GM23338 (cell line): ENCODE measurements around the gene FOXK2. TPM values are rescaled to one million over a fixed set of nuclear protein-coding genes. Genes with fewer than 3 reads are reported as not detected.

Source experiments
- ATAC-seq: fragments of 200-7000 bp; cut with Tn5 transposase; 3 replicates; pipeline ENCODE4 v1.9.1; 2020
- DNase-seq: peaks from one replicate; pipeline ENCODE4 v3.0.0-alpha.2; 2015; ENCODE audit warnings: low spot score
- H2AFZ ChIP-seq: fragments of 200-600 bp; sonication (generic); 2 replicates; pipeline ENCODE4 v1.8.0; 2016; ENCODE audit warnings: antibody characterized with exemption, mild to moderate bottlenecking, moderate library complexity
- H3F3A ChIP-seq: fragments of 200-600 bp; sonication (generic); replicated peaks from 2 replicates; pipeline ENCODE4 v1.8.0; 2017; ENCODE audit warnings: antibody characterized with exemption, mixed run types, low read depth
- H3K27ac ChIP-seq: fragments of 200-600 bp; sonication (generic); 2 replicates; pipeline ENCODE4 v1.6.1; 2016; ENCODE audit warnings: low read depth
- H3K27me3 ChIP-seq: fragments of 200-600 bp; sonication (generic); 2 replicates; pipeline ENCODE4 v1.8.0; 2016; ENCODE audit warnings: mild to moderate bottlenecking, mixed run types, moderate library complexity; ENCODE audit not compliant: insufficient read depth
- H3K36me3 ChIP-seq: fragments of 200-600 bp; sonication (generic); 2 replicates; pipeline ENCODE4 v1.8.0; 2016; ENCODE audit warnings: mild to moderate bottlenecking; ENCODE audit not compliant: insufficient read depth
- H3K4me1 ChIP-seq: fragments of 200-600 bp; sonication (generic); 2 replicates; pipeline ENCODE4 v1.8.0; 2016; ENCODE audit warnings: mild to moderate bottlenecking, moderate library complexity; ENCODE audit not compliant: insufficient read depth
- H3K4me2 ChIP-seq: fragments of 200-600 bp; sonication (generic); 2 replicates; pipeline ENCODE4 v1.7.1; 2017; ENCODE audit warnings: mixed run types
- H3K4me3 ChIP-seq: fragments of 200-600 bp; sonication (generic); 2 replicates; pipeline ENCODE4 v1.6.1; 2016; ENCODE audit warnings: mixed run types
- H3K79me2 ChIP-seq: fragments of 200-600 bp; sonication (generic); replicated peaks from 2 replicates; pipeline ENCODE4 v1.8.0; 2017; ENCODE audit warnings: mild to moderate bottlenecking; ENCODE audit not compliant: insufficient read depth
- H3K9me2 ChIP-seq: fragments of 200-600 bp; sonication (generic); 2 replicates; pipeline ENCODE4 v1.8.0; 2017; ENCODE audit not compliant: insufficient read depth
- H4K20me1 ChIP-seq: fragments of 200-600 bp; sonication (generic); replicated peaks from 2 replicates; pipeline ENCODE4 v1.8.0; 2017; ENCODE audit warnings: mild to moderate bottlenecking; ENCODE audit not compliant: insufficient read depth
- H3K27ac Mint-ChIP-seq: 2 replicates; pipeline ENCODE4 v1.8.0; 2020; ENCODE audit warnings: inconsistent platforms, mild to moderate bottlenecking, moderate library complexity, mixed read lengths
- H3K27me3 Mint-ChIP-seq: 3 replicates; pipeline ENCODE4 v1.8.0; 2022; ENCODE audit warnings: low read depth, mild to moderate bottlenecking, moderate library complexity, mixed read lengths, inconsistent platforms; ENCODE audit not compliant: insufficient read depth, poor library complexity
- H3K36me3 Mint-ChIP-seq: 3 replicates; pipeline ENCODE4 v1.8.0; 2021; ENCODE audit warnings: low read depth, mild to moderate bottlenecking, inconsistent platforms, moderate library complexity, mixed read lengths
- H3K4me1 Mint-ChIP-seq: 3 replicates; pipeline ENCODE4 v1.8.0; 2020; ENCODE audit warnings: mild to moderate bottlenecking, inconsistent platforms, mixed read lengths
- H3K4me3 Mint-ChIP-seq: 3 replicates; pipeline ENCODE4 v1.8.0; 2021; ENCODE audit warnings: moderate library complexity, mild to moderate bottlenecking, inconsistent platforms, mixed read lengths
- H3K9me3 Mint-ChIP-seq: 3 replicates; pipeline ENCODE4 v1.8.0; 2020; ENCODE audit warnings: moderate library complexity, mild to moderate bottlenecking, inconsistent platforms, mixed read lengths
- EZH2 ChIP-seq: fragments of 200-600 bp; sonication (generic); IDR thresholded peaks from one replicate; pipeline ENCODE4 v1.8.0; 2017; ENCODE audit warnings: antibody characterized with exemption, mild to moderate bottlenecking, low read depth; ENCODE audit not compliant: unreplicated experiment
- EZH2phosphoT487 ChIP-seq: fragments of 200-600 bp; sonication (generic); IDR thresholded peaks from one replicate; pipeline ENCODE4 v1.8.1; 2018; ENCODE audit warnings: antibody characterized with exemption; ENCODE audit not compliant: unreplicated experiment
- polyA plus RNA-seq: library from polyadenylated mRNA; unstranded; fragments of >200 nt; fragmentation: Nextera tagmentation; extraction: Ambion mirVana; gene quantifications from 2 replicates; pipeline ENCODE4 v1.2.1, GENCODE V29; 2016
- total RNA-seq: library from RNA; depleted of rRNA; stranded (reverse); fragments of >200 nt; shearing (Covaris generic); gene quantifications from 2 replicates; pipeline ENCODE4 v1.2.3, GENCODE V29; 2014
- TF ChIP-seq, protein P1 (sequence below): fragments of 250-450 bp; sonication (Bioruptor Pico); IDR thresholded peaks from 2 replicates; pipeline ENCODE4 v1.5.0; 2020; ENCODE audit warnings: mild to moderate bottlenecking, moderate library complexity
- TF ChIP-seq, protein P2 (sequence below): IDR thresholded peaks from 2 replicates; pipeline ENCODE4 v1.6.1; 2016; ENCODE audit warnings: antibody characterized with exemption

Gene FOXK2
- total and polyA plus RNA-seq, 2 experiments from 2014 or later = 12.3 to 66.0 TPM

DNA sequence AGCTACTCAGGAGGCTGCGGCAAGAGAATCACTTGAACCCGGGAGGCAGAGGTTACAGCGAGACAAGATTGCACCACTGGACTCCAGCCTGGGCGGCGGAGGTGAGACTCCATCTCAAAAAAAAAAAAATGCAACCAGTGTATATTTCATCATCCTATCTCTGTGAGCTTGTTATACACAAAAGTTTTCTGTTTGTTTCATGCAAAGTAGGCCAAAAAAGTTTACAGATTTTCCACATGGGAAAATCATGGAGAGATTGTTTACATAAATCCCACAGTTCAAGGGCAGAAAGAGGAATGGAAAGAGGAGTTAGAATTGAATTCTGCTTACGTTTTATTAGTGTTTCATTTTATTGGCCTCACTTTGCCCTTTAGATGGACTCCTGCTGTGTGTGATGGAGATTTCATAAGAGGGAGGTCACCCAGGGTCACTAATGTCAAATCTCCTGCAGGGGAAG is 36.3 kb upstream of the FOXK2 start (continued):
- TF ChIP-seq, protein P1, sequence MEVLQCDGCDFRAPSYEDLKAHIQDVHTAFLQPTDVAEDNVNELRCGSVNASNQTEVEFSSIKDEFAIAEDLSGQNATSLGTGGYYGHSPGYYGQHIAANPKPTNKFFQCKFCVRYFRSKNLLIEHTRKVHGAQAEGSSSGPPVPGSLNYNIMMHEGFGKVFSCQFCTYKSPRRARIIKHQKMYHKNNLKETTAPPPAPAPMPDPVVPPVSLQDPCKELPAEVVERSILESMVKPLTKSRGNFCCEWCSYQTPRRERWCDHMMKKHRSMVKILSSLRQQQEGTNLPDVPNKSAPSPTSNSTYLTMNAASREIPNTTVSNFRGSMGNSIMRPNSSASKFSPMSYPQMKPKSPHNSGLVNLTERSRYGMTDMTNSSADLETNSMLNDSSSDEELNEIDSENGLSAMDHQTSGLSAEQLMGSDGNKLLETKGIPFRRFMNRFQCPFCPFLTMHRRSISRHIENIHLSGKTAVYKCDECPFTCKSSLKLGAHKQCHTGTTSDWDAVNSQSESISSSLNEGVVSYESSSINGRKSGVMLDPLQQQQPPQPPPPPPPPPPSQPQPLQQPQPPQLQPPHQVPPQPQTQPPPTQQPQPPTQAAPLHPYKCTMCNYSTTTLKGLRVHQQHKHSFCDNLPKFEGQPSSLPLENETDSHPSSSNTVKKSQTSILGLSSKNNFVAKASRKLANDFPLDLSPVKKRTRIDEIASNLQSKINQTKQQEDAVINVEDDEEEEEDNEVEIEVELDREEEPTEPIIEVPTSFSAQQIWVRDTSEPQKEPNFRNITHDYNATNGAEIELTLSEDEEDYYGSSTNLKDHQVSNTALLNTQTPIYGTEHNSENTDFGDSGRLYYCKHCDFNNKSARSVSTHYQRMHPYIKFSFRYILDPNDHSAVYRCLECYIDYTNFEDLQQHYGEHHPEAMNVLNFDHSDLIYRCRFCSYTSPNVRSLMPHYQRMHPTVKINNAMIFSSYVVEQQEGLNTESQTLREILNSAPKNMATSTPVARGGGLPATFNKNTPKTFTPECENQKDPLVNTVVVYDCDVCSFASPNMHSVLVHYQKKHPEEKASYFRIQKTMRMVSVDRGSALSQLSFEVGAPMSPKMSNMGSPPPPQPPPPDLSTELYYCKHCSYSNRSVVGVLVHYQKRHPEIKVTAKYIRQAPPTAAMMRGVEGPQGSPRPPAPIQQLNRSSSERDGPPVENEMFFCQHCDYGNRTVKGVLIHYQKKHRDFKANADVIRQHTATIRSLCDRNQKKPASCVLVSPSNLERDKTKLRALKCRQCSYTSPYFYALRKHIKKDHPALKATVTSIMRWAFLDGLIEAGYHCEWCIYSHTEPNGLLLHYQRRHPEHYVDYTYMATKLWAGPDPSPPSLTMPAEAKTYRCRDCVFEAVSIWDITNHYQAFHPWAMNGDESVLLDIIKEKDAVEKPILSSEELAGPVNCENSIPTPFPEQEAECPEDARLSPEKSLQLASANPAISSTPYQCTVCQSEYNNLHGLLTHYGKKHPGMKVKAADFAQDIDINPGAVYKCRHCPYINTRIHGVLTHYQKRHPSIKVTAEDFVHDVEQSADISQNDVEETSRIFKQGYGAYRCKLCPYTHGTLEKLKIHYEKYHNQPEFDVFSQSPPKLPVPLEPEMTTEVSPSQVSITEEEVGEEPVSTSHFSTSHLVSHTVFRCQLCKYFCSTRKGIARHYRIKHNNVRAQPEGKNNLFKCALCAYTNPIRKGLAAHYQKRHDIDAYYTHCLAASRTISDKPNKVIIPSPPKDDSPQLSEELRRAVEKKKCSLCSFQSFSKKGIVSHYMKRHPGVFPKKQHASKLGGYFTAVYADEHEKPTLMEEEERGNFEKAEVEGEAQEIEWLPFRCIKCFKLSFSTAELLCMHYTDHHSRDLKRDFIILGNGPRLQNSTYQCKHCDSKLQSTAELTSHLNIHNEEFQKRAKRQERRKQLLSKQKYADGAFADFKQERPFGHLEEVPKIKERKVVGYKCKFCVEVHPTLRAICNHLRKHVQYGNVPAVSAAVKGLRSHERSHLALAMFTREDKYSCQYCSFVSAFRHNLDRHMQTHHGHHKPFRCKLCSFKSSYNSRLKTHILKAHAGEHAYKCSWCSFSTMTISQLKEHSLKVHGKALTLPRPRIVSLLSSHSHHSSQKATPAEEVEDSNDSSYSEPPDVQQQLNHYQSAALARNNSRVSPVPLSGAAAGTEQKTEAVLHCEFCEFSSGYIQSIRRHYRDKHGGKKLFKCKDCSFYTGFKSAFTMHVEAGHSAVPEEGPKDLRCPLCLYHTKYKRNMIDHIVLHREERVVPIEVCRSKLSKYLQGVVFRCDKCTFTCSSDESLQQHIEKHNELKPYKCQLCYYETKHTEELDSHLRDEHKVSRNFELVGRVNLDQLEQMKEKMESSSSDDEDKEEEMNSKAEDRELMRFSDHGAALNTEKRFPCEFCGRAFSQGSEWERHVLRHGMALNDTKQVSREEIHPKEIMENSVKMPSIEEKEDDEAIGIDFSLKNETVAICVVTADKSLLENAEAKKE (CRISPR knock-in tag) = no peak
- TF ChIP-seq EZH2phosphoT487 = no peak
- TF ChIP-seq, protein P2, sequence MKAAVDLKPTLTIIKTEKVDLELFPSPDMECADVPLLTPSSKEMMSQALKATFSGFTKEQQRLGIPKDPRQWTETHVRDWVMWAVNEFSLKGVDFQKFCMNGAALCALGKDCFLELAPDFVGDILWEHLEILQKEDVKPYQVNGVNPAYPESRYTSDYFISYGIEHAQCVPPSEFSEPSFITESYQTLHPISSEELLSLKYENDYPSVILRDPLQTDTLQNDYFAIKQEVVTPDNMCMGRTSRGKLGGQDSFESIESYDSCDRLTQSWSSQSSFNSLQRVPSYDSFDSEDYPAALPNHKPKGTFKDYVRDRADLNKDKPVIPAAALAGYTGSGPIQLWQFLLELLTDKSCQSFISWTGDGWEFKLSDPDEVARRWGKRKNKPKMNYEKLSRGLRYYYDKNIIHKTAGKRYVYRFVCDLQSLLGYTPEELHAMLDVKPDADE = no peak
- TF ChIP-seq EZH2 = no peak

DNA sequence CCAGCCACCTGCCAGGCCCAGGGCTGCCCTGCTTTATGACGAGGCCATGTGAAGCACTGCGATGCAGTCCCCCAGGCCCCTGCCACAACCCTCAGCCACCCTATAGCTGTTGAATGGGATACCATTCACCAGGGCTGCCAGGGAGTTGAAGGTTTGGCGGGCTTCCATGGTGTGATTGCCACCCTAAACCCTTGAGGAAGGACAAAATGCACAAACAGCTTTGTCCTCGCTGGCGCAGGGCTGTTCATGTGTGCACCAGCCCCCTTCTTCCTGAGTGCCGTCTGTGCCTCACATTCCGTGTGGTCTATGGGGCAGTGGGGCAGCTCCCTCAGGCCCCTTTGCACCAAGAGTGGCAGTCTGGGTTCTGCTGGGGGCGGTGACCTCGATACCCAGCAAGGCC is 35.7 kb upstream of the FOXK2 start:
- no peaks in the 10 kb centered on the region for H3K9me2 ChIP-seq
- no peak for ATAC-seq
- no peaks in the 10 kb centered on the region for H3K4me1 ChIP-seq
- no peak overlapping the region for H3K4me3 ChIP-seq
- H3K4me3 Mint-ChIP-seq = no peak overlapping the region
- no peaks in the 10 kb centered on the region for H3K9me3 Mint-ChIP-seq
- peaks cover 5% of the 10 kb centered on the region for H3K27me3 Mint-ChIP-seq
- H3K27ac Mint-ChIP-seq = no peak overlapping the region
- H2AFZ ChIP-seq = no peak overlapping the region
- H3K79me2 ChIP-seq = no peaks in the 10 kb centered on the region
- H3K27me3 ChIP-seq = no peaks in the 10 kb centered on the region
- peaks cover 57% of the 10 kb centered on the region for H3K36me3 Mint-ChIP-seq
- no peak overlapping the region for H3K27ac ChIP-seq
- no peaks in the 10 kb centered on the region for H4K20me1 ChIP-seq
- no peak overlapping the region for H3K4me2 ChIP-seq
- TF ChIP-seq, protein P2 = no peak
- TF ChIP-seq EZH2phosphoT487 = no peak
- H3K4me1 Mint-ChIP-seq = no peaks in the 10 kb centered on the region
- DNase-seq = no peak
- H3F3A ChIP-seq = no peaks in the 10 kb centered on the region
- H3K36me3 ChIP-seq = no peaks in the 10 kb centered on the region
